C4-2B (cell line): ENCODE data around the gene ENPP6.

ENCODE experiments used
- H3K27ac ChIP-seq: fragments of 450-650 bp; 2 replicates; pipeline ENCODE4 v1.5.1; 2017
- ZFX ChIP-seq: fragments of 450-650 bp; IDR thresholded peaks from 2 replicates; pipeline ENCODE4 v1.6.1; 2017
- TF ChIP-seq, protein P1 (sequence below): fragments of 450-650 bp; conservative IDR thresholded peaks from 2 replicates; pipeline ENCODE4 v1.5.1; 2017; ENCODE audit warnings: mild to moderate bottlenecking

Gene ENPP6

DNA sequence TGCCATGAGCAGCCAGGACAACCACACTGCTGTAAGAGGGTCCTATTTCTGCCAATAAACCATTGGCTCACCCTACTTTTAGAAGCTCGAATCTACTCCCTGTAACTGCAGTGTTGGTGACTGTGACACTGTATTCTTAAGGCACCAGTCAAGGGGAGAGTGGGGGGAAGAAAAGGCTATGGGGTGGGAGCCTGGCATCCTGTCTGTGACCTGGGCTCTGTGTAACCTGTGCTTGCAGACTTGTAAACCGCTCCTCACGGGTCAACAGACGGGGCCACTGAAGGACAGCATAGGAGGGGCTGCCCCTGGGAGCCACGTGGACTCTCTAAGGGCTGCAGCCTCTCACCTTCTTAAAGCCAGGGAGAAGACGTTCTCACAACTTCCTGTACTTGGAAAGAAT, 42.2 kb upstream of the ENPP6 start:
- TF ChIP-seq, protein P1, sequence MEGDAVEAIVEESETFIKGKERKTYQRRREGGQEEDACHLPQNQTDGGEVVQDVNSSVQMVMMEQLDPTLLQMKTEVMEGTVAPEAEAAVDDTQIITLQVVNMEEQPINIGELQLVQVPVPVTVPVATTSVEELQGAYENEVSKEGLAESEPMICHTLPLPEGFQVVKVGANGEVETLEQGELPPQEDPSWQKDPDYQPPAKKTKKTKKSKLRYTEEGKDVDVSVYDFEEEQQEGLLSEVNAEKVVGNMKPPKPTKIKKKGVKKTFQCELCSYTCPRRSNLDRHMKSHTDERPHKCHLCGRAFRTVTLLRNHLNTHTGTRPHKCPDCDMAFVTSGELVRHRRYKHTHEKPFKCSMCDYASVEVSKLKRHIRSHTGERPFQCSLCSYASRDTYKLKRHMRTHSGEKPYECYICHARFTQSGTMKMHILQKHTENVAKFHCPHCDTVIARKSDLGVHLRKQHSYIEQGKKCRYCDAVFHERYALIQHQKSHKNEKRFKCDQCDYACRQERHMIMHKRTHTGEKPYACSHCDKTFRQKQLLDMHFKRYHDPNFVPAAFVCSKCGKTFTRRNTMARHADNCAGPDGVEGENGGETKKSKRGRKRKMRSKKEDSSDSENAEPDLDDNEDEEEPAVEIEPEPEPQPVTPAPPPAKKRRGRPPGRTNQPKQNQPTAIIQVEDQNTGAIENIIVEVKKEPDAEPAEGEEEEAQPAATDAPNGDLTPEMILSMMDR, result no peak
- no peak for TF ChIP-seq ZFX
- H3K27ac ChIP-seq, result no peak overlapping the region

DNA sequence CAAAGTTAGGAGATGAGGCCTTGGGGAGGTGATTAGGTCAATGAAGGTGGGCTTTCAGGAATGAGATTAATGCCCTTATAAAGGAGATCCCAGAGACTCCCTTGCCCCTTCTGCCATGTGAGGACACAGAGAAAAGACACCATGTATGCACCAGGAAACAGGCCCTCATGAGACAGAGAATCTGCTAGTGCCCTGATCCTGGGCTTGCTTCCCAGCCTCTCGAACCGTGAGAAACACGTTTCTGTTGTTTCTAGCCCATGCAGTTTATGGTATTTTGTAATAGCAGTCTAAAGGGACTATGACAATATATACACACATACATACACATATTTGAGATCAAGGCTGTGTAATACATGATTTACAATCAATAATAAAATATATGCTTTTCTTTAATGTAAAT, 41.4 kb upstream of the ENPP6 start:
- TF ChIP-seq ZFX, result no peak
- TF ChIP-seq, protein P1, result no peak
- H3K27ac ChIP-seq, result no peak overlapping the region

DNA sequence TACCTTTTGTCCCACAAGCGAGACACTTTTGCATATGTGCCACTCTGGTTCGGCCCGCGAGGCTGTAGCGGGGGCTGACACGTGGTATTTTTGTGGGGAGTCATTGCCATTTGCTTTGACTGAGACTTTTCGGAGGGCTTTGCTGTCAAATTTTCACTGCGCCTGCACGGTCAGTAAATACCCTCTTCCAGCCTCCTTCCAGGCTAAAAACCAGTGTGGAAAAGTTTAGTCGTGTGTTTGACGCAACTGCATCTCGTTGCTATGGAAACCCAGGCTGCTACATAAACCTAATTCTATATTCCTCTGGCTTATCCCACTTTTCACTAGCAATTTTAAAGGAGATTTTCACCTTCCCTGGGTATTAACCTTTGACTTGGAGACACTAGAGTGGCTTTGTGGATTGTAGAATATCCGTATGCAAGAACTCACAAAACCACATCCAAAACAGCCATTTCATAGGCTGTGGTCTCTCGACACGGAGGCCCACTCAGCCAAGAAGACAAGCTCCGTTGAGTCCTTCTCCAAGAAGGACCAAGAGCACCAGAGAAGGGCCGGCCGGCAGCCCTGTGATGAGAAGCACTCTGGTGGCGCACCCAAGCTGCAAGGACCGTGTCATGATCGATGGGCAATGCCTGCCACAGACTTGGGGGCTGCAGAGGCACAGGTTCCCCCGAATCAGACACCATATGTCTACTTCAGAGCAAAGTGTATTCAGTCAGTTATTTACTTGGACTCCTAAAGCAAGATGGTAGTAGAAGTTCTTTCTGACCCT, 38.4 kb upstream of the ENPP6 start:
- TF ChIP-seq, protein P1, result no peak
- TF ChIP-seq ZFX, result no peak
- H3K27ac ChIP-seq, result no peak overlapping the region

DNA sequence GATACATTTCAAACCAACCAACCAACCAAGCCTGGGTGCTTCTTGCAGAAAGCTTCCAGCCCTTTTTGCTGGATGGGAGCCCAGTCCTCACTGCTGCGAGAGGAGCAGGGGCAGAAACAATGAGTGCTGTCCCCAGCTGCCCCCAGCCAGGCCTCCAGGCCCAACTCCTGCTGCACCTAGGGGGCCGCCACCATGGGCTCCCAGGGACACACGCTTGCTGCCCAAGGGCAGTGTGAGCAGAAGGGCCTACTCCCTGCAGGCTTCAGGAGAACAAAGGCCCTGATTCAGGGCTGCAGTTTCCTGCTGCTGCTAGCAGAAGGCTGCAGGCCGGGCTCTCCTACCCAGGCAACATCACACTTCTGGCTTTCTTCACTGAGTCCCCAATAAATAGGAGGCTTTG, 37.7 kb upstream of the ENPP6 start:
- H3K27ac ChIP-seq, result no peak overlapping the region
- TF ChIP-seq, protein P1, result no peak
- TF ChIP-seq ZFX, result no peak

DNA sequence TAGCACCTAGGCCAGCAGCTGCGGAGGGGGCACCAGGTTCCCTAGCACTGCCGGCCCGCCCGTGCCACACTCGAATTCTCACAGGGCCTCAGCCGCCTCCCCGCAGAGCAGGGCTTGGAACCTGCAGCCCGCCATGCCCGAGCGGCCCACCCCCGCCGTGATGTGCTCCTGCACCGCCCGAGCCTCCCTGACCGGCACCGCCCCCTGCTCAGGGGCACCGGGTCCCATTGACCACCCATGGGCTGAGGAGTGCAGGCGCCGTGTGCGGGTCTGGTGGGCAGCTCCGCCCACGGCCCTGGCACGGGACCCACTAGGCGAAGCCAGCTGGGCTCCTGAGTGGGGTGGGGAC, 35.4 kb upstream of the ENPP6 start:
- no peak for TF ChIP-seq ZFX
- TF ChIP-seq, protein P1, result no peak
- no peak overlapping the region for H3K27ac ChIP-seq

DNA sequence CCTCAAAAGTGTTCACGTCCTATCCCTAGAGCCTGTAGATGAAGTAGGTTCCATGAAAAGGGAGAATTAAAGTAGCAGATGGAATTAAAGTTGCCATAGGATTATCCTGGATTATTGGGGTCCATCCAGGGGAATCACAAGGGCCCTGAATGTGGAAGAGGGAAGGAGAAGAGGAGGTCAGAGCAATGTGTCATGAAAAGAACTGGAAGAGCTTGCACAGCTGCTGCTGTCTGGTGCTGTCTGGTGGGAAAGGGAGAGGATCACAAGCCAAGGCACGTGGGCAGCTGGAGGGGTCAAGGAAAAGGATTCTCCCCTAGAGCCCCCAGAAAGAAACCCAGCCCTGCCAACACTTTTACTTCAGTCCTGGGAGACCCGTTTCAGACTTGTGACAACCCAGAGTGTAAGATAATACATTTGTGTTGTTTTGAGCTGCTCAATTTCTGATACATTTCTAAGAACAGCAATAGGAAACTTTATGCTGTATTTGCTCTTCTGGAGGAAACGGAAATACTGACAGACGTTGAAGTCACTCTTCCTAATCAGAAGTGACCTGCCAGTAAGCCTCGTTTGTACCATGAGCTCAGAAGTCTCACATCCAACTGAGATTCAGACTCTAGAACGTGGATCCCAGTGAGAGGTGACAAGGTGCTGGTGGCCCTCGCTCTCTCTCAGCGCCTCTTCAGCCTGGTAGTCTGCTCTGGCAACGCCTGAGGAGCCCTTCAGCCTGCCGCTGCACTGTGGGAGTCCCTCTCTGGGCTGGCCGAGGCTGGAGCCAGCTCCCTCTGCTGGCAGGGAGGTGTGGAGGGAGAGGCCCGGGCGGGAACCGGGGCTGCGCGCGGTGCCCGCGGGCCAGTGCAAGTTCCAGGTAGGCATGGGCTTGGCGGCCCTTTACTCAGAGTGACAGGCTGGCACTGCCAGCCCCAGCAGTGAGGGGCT, 34.7 kb upstream of the ENPP6 start:
- TF ChIP-seq, protein P1, result no peak
- TF ChIP-seq ZFX, result no peak
- no peak overlapping the region for H3K27ac ChIP-seq

DNA sequence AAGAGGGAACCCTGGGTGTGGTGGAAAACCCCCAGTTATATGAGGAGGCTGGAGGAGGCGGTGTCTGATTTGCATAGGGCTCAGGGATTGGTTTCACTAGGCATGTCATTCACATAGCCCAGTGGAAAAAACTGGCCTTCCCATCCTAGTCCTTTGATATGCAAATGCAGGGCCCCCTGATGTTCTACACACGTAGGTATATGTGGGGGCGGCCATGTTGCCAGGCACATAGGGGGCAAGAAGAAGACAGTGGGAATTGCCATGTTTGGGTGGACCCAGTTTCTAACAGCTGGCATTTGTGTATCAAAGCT, 34.0 kb upstream of the ENPP6 start:
- TF ChIP-seq, protein P1, result no peak
- H3K27ac ChIP-seq, result no peak overlapping the region
